Bronchial epithelial cell (primary cell): ENCODE results near the gene DSE. TPM values are rescaled to one million over a fixed set of nuclear protein-coding genes. Genes with fewer than 3 reads are reported as not detected.
"Not testable (repeated sequence)": the region's sequence is repeated elsewhere in the genome, so short reads cannot be mapped to it uniquely, and the experiment has no call there.

ENCODE experiments used
- DNase-seq: peaks from one replicate; pipeline ENCODE4 v3.0.0-alpha.2; 2010; ENCODE audit warnings: low read depth
- FAIRE-seq: peaks from 2 replicates; lab custom pipeline; 2011; peaks lifted over from hg19 to GRCh38; lab: Jason Lieb, UNC
- H3K27me3 ChIP-seq: 2 replicates; pipeline ENCODE4 v1.5.1; 2011; ENCODE audit warnings: low read length; ENCODE audit not compliant: control insufficient read depth, insufficient read depth
- H3K36me3 ChIP-seq: 2 replicates; pipeline ENCODE4 v1.5.1; 2011; ENCODE audit warnings: low read length; ENCODE audit not compliant: control insufficient read depth, insufficient read depth
- H3K4me3 ChIP-seq: 2 replicates; pipeline ENCODE4 v1.5.1; 2011; ENCODE audit warnings: mild to moderate bottlenecking, low read depth, low read length, control low read depth
- total RNA-seq: library from RNA; depleted of rRNA; stranded (reverse); fragments of >200 nt; gene quantifications from 2 replicates; pipeline ENCODE4 v1.2.1, GENCODE V29; 2014
- TF ChIP-seq, protein P1 (sequence below): IDR thresholded peaks from 2 replicates; pipeline ENCODE4 v1.5.1; 2011; ENCODE audit warnings: mild to moderate bottlenecking, moderate library complexity, low read length, control low read depth, inconsistent platforms; ENCODE audit not compliant: insufficient read depth, severe bottlenecking

DSE gene
- total RNA-seq, 1 donor from 2014 or later = 100 TPM

- DNase-seq (no peak), FAIRE-seq (no peak)
- Histone ChIP-seq H3K4me3 (no peak overlapping the region), H3K36me3 (no peaks in the 10 kb centered on the region), H3K27me3 (no peaks in the 10 kb centered on the region)
- TF ChIP-seq, protein P1, sequence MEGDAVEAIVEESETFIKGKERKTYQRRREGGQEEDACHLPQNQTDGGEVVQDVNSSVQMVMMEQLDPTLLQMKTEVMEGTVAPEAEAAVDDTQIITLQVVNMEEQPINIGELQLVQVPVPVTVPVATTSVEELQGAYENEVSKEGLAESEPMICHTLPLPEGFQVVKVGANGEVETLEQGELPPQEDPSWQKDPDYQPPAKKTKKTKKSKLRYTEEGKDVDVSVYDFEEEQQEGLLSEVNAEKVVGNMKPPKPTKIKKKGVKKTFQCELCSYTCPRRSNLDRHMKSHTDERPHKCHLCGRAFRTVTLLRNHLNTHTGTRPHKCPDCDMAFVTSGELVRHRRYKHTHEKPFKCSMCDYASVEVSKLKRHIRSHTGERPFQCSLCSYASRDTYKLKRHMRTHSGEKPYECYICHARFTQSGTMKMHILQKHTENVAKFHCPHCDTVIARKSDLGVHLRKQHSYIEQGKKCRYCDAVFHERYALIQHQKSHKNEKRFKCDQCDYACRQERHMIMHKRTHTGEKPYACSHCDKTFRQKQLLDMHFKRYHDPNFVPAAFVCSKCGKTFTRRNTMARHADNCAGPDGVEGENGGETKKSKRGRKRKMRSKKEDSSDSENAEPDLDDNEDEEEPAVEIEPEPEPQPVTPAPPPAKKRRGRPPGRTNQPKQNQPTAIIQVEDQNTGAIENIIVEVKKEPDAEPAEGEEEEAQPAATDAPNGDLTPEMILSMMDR = no peak
Measured at GRCh38 chr6:116335612-116336215, 35.0 kb upstream of the DSE start.

- DNase-seq (no peak), FAIRE-seq (no peak)
- H3K27me3 ChIP-seq = no peaks in the 10 kb centered on the region
- H3K4me3 ChIP-seq = no peak overlapping the region
- TF ChIP-seq, protein P1 = no peak
- no peaks in the 10 kb centered on the region for H3K36me3 ChIP-seq
Measured at GRCh38 chr6:116338943-116339342, 31.8 kb upstream of the DSE start.

- DNase-seq, FAIRE-seq, H3K27me3 ChIP-seq, H3K36me3 ChIP-seq, H3K4me3 ChIP-seq: not testable (repeated sequence)
Measured at GRCh38 chr6:116340625-116341024, 30.1 kb upstream of the DSE start.

- TF ChIP-seq, protein P1 = no peak
- FAIRE-seq (no peak), DNase-seq (no peak)
- Histone ChIP-seq H3K36me3 (no peaks in the 10 kb centered on the region), H3K4me3 (no peak overlapping the region), H3K27me3 (no peaks in the 10 kb centered on the region)
Measured at GRCh38 chr6:116349216-116349615, 21.5 kb upstream of the DSE start.

DNA sequence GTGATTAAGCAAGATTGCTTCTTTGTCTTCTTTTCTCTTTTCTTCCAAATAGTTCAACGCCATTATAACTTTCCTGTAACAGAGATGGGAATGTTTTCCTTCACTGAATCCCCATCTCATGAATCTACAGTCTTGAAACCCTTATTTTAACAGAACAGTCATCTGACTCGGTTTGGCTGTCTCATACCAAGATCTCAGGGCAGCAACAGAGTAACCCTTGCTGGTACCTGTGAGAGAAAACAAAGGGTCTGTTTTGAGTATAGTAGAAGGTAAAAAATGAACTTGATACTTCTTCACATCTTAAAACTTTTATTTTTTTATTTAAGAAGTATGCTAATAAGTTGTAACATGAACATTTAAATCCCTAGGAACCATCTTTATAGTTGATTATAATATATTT, 19.6 kb upstream of the DSE start:
- DNase-seq = no peak
- Histone ChIP-seq H3K27me3 (no peaks in the 10 kb centered on the region), H3K36me3 (no peaks in the 10 kb centered on the region), H3K4me3 (no peak overlapping the region)
- no peak for FAIRE-seq
- TF ChIP-seq, protein P1 = no peak

- DNase-seq (peak; percentile 71), FAIRE-seq (no peak)
Measured at GRCh38 chr6:116352515-116353471, 18.0 kb upstream of the DSE start.

More at GRCh38 chr6:116352515-116353471, 18.0 kb upstream of the DSE start:
- no peaks in the 10 kb centered on the region for H3K27me3 ChIP-seq
- TF ChIP-seq, protein P1 = no peak
- H3K36me3 ChIP-seq = no peaks in the 10 kb centered on the region
- H3K4me3 ChIP-seq = no peak overlapping the region
